Natural killer cell (primary cell): ENCODE results near the gene KRTAP10-2. TPM values are rescaled to one million over a fixed set of nuclear protein-coding genes. Genes with fewer than 3 reads are reported as not detected.

ENCODE experiments used
- ATAC-seq, 3 donors: fragments of 150-1000 bp in 2 of 3; fragments of 200-7000 bp in 1 of 3; cut with Tn5 transposase; 1 replicate in 1 of 3; 2 replicates in 2 of 3; pipeline ENCODE4 v1.10.0; 2021; ENCODE audit warnings: mild to moderate bottlenecking in 2 of 3, moderate library complexity in 2 of 3
- DNase-seq, 2 donors: peaks; one replicate each; pipeline versions ENCODE4 v3.0.0 to v3.0.0-alpha.2; 2013 to 2021; ENCODE audit warnings: mixed read lengths in 1 of 2
- H3K27ac ChIP-seq: one replicate; pipeline ENCODE4 v1.5.1; 2013; ENCODE audit warnings: mild to moderate bottlenecking, low read length
- H3K27me3 ChIP-seq: one replicate; pipeline ENCODE4 v1.6.1; 2013; ENCODE audit warnings: low read length; ENCODE audit not compliant: control insufficient read depth, insufficient read depth
- H3K36me3 ChIP-seq: one replicate; pipeline ENCODE4 v1.6.1; 2013; ENCODE audit warnings: low read length; ENCODE audit not compliant: control insufficient read depth, insufficient read depth
- H3K4me1 ChIP-seq: one replicate; pipeline ENCODE4 v1.6.1; 2013; ENCODE audit warnings: low read length; ENCODE audit not compliant: control insufficient read depth, insufficient read depth
- H3K4me3 ChIP-seq: one replicate; pipeline ENCODE4 v1.5.1; 2013; ENCODE audit warnings: low read length
- H3K9me3 ChIP-seq: one replicate; pipeline ENCODE4 v1.6.1; 2013; ENCODE audit warnings: low read length; ENCODE audit not compliant: control insufficient read depth, insufficient read depth
- H3K27ac Mint-ChIP-seq, 2 donors: one replicate each; pipeline ENCODE4 v1.8.0; 2022; ENCODE audit warnings: mild to moderate bottlenecking in 2 of 2, mixed read lengths in 2 of 2, moderate library complexity in 1 of 2
- H3K27me3 Mint-ChIP-seq, 2 donors: one replicate each; pipeline ENCODE4 v1.8.0; 2022; ENCODE audit warnings: low read depth in 2 of 2, mixed read lengths in 2 of 2
- H3K36me3 Mint-ChIP-seq: one replicate; pipeline ENCODE4 v1.8.0; 2022; ENCODE audit warnings: mixed read lengths
- H3K4me1 Mint-ChIP-seq, 2 donors: one replicate each; pipeline ENCODE4 v1.8.0; 2022; ENCODE audit warnings: mixed read lengths in 2 of 2
- H3K4me3 Mint-ChIP-seq: one replicate; pipeline ENCODE4 v1.8.0; 2022; ENCODE audit warnings: mild to moderate bottlenecking, moderate library complexity, mixed read lengths
- H3K9me3 Mint-ChIP-seq, 2 donors: one replicate each; pipeline ENCODE4 v1.8.0; 2022; ENCODE audit warnings: mixed read lengths in 2 of 2
- CTCF ChIP-seq: fragments of 200-600 bp; IDR thresholded peaks from one replicate; pipeline ENCODE4 v1.8.0; 2022; ENCODE audit warnings: antibody characterized with exemption
- WGBS: methylation state at CpG from one replicate; pipeline ENCODE4 v1.1.7; 2013; ENCODE audit warnings: missing lambda C conversion rate; ENCODE audit not compliant: insufficient coverage; 5-methylcytosine and 5-hydroxymethylcytosine counted together
- intact Hi-C: fragments of 100-400 bp; cut with micrococcal nuclease; formaldehyde crosslinking; loops from one replicate; pipeline ENCODE4 v1.14.2; 2022
- total RNA-seq, 4 donors: library from RNA; stranded (reverse); fragments of 120-200 nt in 1 of 4; gene quantifications; one replicate each; pipeline versions ENCODE4 v1.2.3 to v1.2.4, GENCODE V29; 2013 to 2022

The KRTAP10-2 gene
- total RNA-seq, 3 donors from 2014 or later (not counting 1 experiment from before 2014, with no cell fraction given), result not detected

- Mint-ChIP-seq H3K9me3 (no peaks in the 10 kb centered on the region), H3K4me1 (peaks cover 0 to 11% of the 10 kb centered on the region in 2 donors), H3K4me3 (no peak overlapping the region), H3K27me3 (peaks cover 0 to 3% of the 10 kb centered on the region in 2 donors), H3K36me3 (no peaks in the 10 kb centered on the region), H3K27ac (no peak overlapping the region)
- DNase-seq (no peak), ATAC-seq (no peak)
- Histone ChIP-seq H3K27ac (no peak overlapping the region), H3K27me3 (no peaks in the 10 kb centered on the region), H3K36me3 (no peaks in the 10 kb centered on the region), H3K4me1 (peaks cover 20% of the 10 kb centered on the region), H3K4me3 (no peak overlapping the region), H3K9me3 (no peaks in the 10 kb centered on the region)
- no peak for TF ChIP-seq CTCF
- WGBS, result 93% methylated on average over 24 of the region's 26 CpGs
- intact Hi-C loops, result no loop called here
Measured at GRCh38 chr21:44507673-44508425, 43.5 kb downstream of the KRTAP10-2 start.

GRCh38 chr21:44506279-44507255 is 44.7 kb downstream of the KRTAP10-2 start:
- no peaks in the 10 kb centered on the region for H3K36me3 Mint-ChIP-seq
- intact Hi-C loops, result no loop called here
- no peak overlapping the region for H3K4me3 Mint-ChIP-seq
- WGBS, result 87% methylated on average over 44 of the region's 44 CpGs
- Histone ChIP-seq H3K4me1 (peaks cover 20% of the 10 kb centered on the region), H3K9me3 (no peaks in the 10 kb centered on the region), H3K27me3 (no peaks in the 10 kb centered on the region), H3K27ac (no peak overlapping the region), H3K36me3 (no peaks in the 10 kb centered on the region), H3K4me3 (no peak overlapping the region)
- TF ChIP-seq CTCF, result no peak
- peaks cover 0 to 3% of the 10 kb centered on the region in 2 donors for H3K27me3 Mint-ChIP-seq
- no peaks in the 10 kb centered on the region for H3K9me3 Mint-ChIP-seq
- H3K27ac Mint-ChIP-seq, result no peak overlapping the region
- no peak for ATAC-seq
- peaks cover 0 to 6% of the 10 kb centered on the region in 2 donors for H3K4me1 Mint-ChIP-seq
- no peak for DNase-seq

- no peak for ATAC-seq
- no peak overlapping the region for H3K27ac ChIP-seq
- intact Hi-C loops, result no loop called here
- no peaks in the 10 kb centered on the region for H3K9me3 ChIP-seq
- H3K9me3 Mint-ChIP-seq, result no peaks in the 10 kb centered on the region
- H3K27me3 ChIP-seq, result no peaks in the 10 kb centered on the region
- no peak overlapping the region for H3K27ac Mint-ChIP-seq
- H3K27me3 Mint-ChIP-seq, result peaks cover 0 to 3% of the 10 kb centered on the region in 2 donors
- H3K4me1 Mint-ChIP-seq, result peaks cover 0 to 6% of the 10 kb centered on the region in 2 donors
- H3K36me3 Mint-ChIP-seq, result no peaks in the 10 kb centered on the region
- H3K4me3 ChIP-seq, result no peak overlapping the region
- no peak overlapping the region for H3K4me3 Mint-ChIP-seq
- peaks cover 17% of the 10 kb centered on the region for H3K4me1 ChIP-seq
- WGBS, result 88% methylated on average over 16 of the region's 16 CpGs
- no peak for DNase-seq
- no peak for TF ChIP-seq CTCF
- H3K36me3 ChIP-seq, result no peaks in the 10 kb centered on the region
Measured at GRCh38 chr21:44505673-44506278, 45.5 kb downstream of the KRTAP10-2 start.
